SKM-1 (cell line): ENCODE measurements around the gene BOD1L1.

Experiments
- DNase-seq: peaks from one replicate; lab custom pipeline; 2025; ENCODE audit not compliant: unreplicated experiment; lab: John Stamatoyannopoulos, UW

Gene BOD1L1

GRCh38 chr4:13627606-13628311 is at the start of gene BOD1L1:
Gene BOD1L1 (minus strand): TSS chr4:13627725. CDS start chr4:13627587, 138 bp downstream.
- DNase-seq, result peak; percentile 98

DNA sequence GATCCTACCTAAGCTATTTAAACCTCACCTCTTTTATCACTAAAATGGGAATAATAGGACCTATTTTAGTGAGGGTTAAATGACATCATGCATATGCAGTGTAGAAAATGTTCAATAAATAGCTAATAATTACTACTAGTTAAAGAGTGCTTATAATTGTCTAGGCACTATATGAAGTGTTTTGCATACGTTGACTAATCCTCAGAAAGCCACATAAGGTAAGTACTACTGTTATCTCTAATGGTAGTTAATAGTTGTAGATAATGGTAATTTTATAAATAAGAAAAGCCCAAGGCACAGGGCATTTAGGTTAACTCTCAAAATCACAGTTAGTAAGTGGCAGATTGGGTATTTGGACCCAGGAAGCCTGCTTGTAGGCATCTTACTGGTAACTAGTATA is 47.4 kb upstream of the BOD1L1 start:
- no peak for DNase-seq

DNA sequence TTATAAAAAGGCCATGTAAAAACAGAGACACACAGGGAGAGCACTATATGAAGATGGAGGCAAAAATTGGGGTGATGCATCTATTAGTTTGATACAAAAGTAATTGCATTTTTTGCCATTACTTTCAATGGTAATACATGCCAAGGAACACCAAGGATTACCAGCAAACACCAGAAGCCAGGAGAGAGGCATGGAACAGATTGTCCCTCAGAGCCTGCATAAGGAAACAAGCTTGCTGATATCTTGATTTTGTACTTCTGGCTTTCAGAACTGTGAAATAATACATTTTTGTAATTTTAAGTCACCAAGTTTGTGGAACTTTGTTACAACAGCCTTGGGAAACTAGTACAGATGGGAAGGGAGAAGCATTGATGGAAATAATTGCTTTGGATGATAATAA is 45.6 kb upstream of the BOD1L1 start:
- DNase-seq, result no peak

DNA sequence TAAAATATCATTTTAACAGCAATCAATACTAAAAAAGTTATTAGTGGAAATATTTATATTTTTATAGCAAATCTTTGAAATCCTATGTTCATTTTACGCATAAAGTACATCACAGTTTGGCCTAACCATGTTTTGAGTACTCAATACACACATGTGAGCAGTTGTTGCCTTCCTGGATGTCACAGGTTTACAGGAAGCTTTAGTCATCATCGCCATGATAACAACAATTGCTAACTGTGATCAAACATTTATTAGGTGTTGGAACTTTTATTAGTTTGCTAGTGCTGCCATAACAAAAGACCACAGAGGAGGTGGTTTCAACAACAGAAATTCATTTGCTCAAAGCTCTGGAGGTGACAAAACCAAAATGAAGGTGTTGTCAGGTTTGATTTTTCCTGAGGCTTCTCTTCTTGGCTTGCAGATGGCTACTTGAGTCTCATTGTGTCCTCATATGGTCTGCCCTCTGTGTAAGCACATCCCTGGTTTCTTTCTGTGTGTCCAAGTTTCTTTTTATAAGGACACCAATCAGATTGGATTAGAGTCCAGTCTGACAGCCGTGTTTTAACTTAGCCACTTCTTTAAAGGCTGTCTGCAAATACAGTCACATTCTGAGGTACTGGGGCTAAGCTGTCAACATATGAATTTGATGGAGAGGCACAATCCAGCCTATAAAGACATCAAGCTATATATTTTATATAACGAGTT is 43.1 kb upstream of the BOD1L1 start:
- no peak for DNase-seq

DNA sequence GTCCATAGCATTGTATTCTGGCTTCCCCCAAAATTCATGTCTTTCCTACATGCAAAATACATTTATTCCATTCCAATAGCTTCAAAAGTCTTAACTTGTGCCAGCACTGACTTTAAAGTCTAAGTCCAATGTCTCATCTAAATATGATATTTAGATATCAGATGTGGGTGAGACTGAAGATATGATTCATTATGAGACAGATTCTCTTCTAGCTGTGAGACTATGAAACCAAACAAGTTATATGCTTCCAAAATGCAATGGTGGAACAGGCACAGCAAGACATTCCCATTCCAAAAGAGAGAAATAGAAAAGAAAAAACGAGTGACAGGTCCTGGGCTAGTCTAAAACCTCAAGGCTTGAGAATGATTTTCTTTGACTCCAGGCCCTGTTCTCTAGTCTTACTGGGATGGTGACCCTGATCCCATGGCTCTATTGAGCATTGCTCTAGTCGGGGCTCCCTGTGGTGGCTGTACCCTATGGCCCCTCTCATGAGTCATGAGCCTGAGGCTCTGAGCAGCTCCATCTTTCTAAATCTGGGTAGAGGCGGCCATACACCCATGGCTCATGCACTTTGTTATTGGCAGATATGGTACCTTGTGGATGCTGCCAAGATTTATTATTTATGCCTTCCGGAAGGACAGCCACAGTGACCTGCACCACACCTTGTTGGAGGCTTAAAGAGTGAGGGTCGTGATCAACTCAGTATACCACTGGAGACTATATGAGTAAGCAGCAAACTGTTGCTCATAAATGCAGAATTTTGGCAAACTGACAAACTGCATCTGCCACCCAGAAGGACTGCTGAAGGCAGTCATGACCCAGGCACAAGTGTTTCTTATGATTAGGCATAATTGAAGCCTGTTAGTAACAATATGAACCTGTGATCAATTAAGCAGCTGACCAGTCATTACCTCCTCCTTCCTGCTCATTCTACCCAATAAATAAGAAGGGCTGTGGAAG is 38.5 kb upstream of the BOD1L1 start:
- DNase-seq, result no peak

DNA sequence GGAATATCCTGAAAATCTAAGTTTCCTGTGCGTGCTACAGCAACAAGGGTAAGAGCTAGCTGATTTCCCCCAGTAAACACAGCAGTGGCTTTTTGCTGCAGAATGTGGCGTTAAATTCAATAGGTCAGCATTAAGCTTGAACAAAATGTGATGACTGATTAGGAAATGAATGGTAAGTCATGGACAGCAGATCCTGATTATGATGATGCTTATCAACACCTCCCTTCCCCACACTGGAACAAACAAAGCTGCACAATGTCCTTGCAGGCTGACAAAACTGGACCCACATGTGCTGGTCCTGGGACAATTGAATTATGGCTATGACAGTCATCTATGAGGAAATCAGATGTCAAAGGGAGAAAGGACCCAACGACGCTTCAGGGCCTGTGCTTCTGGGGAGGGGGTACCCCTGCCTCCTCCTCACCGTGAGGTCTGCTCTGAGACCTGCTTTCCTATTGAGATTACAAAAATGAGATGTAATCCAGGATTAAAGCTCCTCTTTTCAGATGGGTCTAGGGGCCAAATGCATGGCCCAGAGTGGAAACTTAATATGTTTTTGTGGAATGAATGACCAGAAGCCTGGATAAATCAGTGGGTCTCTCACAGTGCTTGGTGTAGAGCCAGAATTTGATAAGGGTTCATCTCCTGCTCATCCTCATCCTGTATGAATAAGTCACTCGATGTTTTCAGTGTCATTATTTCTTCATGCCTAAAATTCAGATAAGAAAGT is 32.0 kb upstream of the BOD1L1 start:
- no peak for DNase-seq

- peak; percentile 59 for DNase-seq
These were observed 29.3 kb upstream of the BOD1L1 start for GRCh38 chr4:13656569-13657405.

DNA sequence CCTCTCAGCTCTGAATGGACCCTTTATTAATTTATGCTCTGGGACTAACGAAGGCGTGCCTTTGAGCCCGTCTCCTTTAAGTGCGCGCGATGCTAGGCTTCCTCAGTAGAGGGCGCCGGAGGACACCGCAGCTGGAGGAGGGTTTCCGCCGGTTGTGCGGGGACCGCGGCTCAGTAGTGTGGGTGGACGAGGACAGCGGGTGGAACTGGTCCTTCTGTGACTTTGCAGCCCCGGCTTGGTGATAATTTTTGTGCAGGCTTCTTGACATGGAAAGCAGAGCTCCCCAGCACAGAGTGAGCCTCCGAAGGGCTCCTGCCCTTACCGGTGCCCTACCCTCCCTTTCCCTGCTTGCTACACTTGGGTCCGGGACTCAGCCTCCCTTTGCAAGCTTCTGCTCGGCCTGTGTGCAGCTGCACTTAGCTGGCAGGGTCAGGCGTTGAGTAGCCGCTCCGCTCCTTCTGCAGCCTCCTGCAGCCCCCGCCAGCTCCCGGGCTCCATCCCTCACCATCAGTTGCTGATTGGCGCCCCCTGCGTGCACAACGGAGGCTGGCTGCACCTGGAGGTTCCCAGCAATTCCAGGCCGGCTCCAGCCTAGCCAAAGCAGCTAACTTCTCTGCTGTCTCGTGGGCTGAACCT is 26.8 kb upstream of the BOD1L1 start:
- peak; percentile 62 for DNase-seq

DNA sequence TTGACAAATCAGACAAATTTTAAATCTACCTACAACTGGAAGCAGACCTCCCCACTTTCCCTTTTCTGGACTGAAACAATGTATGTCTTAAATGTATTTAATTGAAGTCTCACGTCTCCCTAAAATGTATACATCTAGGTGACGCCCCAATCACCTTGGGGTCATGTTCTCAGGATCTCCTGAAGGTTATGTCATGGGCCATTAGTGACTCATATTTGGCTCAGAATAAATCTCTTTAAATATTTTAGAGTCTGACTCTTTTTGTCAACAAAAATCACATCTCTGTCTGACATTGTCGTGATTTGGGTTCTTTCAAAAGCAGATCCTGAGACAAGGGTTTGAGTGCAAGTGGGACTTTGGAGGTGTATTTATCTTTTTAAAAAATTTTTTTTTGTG is 26.2 kb upstream of the BOD1L1 start:
- no peak for DNase-seq

DNA sequence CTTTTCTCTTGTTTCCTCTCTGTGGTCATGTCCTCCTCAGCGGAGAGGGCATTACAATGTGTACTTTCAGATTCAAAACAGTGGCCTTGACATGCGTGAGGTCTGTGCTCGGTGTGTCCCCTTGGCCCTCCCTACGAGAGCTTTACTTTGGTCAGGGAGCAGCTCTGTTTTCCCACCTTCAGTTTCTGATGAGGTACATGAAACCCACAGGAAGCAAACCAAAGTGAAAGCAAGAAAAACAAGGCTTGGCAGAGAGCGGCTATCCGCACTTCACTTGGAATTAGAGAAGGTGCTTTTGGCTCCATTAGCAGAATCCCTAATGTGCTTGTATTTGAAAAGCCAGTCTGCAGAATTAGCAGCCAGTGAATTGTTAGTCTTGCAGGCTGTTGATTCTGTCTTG is 19.5 kb upstream of the BOD1L1 start:
- DNase-seq, result no peak

DNA sequence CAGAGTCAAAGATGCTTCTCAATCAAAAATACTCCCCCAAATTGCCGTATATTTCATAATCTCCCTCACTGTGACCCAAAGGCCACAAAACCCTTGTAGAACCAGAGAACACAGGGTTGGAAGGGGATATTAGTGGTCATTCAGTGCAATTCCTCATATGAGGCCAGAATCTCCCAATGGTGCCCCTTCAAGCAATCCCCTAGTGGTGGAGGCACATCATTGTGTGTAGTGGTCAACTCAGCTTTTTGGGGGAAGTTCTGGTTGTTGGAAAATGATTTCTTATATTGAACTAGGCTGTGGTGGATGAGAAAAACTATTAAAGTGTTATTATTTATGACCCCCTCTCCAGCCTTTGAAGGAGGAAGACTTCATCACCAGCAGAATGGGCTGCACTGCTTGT is 17.6 kb upstream of the BOD1L1 start:
- no peak for DNase-seq

GRCh38 chr4:13642170-13642950 is 14.8 kb upstream of the BOD1L1 start:
- DNase-seq, result no peak

GRCh38 chr4:13641084-13641483 is 13.6 kb upstream of the BOD1L1 start:
- DNase-seq, result no peak

GRCh38 chr4:13640149-13640940 is 12.8 kb upstream of the BOD1L1 start:
- DNase-seq, result no peak

DNA sequence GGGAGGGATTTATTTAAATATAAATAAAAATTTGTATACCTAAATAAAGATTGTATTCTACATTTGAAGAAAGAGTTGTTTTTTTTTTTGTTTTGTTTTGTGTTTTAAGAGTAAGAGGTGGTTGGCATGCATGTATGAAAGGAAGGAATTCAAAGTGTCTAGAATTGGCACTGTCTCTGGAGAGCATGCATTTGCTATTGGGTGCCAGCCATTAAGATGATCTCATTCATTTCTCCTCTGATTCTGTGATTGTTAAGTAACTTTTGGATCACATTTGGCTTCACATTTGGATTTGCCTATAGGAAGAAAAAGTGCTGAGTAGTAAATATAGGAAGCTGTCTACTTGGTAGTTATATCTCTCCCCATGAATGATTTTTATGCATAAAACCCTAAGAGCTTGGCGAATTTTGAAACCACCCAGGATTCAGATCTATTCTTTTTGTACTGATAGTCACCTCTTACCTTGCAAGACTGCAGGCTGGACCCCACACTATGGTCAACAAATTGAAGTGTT is 7.8 kb upstream of the BOD1L1 start:
- DNase-seq, result no peak

GRCh38 chr4:13633671-13634070 is 6.1 kb upstream of the BOD1L1 start:
- no peak for DNase-seq

- DNase-seq, result no peak
These were observed 333 bp downstream of the BOD1L1 start for GRCh38 chr4:13627178-13627605.
